Nephron progenitor cell (in vitro differentiated cells): ENCODE data around the gene TNFRSF18.

Source experiments
- DNase-seq: peaks from one replicate; pipeline ENCODE4 v3.0.0; 2021
- H3K27ac Mint-ChIP-seq: 2 replicates; pipeline ENCODE4 v1.8.0; 2021; ENCODE audit warnings: mild to moderate bottlenecking, moderate library complexity, mixed read lengths
- H3K27me3 Mint-ChIP-seq: 2 replicates; pipeline ENCODE4 v1.8.0; 2021; ENCODE audit warnings: mild to moderate bottlenecking, low read depth, mixed read lengths; ENCODE audit not compliant: poor library complexity
- H3K36me3 Mint-ChIP-seq: 2 replicates; pipeline ENCODE4 v1.8.0; 2021; ENCODE audit warnings: low read depth, mixed read lengths
- H3K4me1 Mint-ChIP-seq: 2 replicates; pipeline ENCODE4 v1.8.0; 2021; ENCODE audit warnings: mixed read lengths
- H3K4me3 Mint-ChIP-seq: 2 replicates; pipeline ENCODE4 v1.8.0; 2021; ENCODE audit warnings: mild to moderate bottlenecking, moderate library complexity, mixed read lengths
- H3K9me3 Mint-ChIP-seq: 2 replicates; pipeline ENCODE4 v1.8.0; 2021; ENCODE audit warnings: mild to moderate bottlenecking, moderate library complexity, mixed read lengths
- TF ChIP-seq, protein P1 (sequence below): fragments of 200-600 bp; sonication (generic); IDR thresholded peaks from 2 replicates; pipeline ENCODE4 v1.5.0; 2021; ENCODE audit warnings: antibody characterized with exemption

Gene TNFRSF18

DNA sequence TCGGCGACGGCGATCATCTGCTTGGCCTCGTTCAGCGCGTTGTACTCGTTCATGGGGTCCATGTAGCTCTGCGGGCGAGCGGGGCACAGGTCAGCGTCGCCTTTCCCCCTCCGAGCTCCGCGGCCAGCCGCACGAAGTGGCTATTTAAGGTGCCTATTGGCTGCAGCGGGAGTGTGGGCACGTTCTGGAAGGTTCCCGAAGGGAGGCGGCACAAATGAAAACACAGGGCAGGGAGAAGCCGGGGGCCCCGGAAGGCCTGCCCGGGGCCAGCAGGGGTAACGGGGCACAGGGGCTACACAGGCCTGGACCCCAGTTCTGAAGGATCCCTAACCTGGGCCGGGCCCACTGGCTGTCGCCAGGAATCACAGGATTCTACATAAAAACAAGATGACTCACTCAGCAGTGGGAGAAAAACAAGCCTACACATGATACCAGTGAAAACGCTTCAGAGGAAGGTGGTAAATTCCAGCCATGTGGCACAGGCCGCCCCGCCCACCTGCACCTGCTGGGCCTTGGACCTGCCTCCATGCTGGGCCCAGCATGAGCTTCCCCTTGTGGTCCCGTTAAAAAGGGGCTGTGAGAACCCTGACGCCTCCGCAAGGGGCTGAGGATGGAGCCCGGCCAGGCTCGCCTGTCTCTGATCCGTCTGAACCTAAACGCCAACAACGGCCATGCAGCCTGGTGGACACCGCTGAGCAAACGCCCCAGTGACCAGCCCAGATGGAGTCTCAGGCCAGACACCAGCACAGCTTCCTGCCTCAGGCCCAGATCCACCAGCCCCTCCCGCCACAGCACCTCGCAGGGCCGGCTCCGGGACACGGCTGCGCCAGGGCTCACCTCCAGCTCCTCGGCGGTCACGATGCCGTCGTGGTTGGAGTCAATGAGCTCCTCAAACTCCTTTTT, 11.5 kb upstream of the TNFRSF18 start:
- Mint-ChIP-seq H3K27ac (no peak overlapping the region), H3K4me3 (no peak overlapping the region), H3K36me3 (peaks cover 9% of the 10 kb centered on the region), H3K9me3 (no peaks in the 10 kb centered on the region), H3K27me3 (no peaks in the 10 kb centered on the region), H3K4me1 (no peaks in the 10 kb centered on the region)
- DNase-seq = no peak
- TF ChIP-seq, protein P1, sequence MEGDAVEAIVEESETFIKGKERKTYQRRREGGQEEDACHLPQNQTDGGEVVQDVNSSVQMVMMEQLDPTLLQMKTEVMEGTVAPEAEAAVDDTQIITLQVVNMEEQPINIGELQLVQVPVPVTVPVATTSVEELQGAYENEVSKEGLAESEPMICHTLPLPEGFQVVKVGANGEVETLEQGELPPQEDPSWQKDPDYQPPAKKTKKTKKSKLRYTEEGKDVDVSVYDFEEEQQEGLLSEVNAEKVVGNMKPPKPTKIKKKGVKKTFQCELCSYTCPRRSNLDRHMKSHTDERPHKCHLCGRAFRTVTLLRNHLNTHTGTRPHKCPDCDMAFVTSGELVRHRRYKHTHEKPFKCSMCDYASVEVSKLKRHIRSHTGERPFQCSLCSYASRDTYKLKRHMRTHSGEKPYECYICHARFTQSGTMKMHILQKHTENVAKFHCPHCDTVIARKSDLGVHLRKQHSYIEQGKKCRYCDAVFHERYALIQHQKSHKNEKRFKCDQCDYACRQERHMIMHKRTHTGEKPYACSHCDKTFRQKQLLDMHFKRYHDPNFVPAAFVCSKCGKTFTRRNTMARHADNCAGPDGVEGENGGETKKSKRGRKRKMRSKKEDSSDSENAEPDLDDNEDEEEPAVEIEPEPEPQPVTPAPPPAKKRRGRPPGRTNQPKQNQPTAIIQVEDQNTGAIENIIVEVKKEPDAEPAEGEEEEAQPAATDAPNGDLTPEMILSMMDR = no peak

DNA sequence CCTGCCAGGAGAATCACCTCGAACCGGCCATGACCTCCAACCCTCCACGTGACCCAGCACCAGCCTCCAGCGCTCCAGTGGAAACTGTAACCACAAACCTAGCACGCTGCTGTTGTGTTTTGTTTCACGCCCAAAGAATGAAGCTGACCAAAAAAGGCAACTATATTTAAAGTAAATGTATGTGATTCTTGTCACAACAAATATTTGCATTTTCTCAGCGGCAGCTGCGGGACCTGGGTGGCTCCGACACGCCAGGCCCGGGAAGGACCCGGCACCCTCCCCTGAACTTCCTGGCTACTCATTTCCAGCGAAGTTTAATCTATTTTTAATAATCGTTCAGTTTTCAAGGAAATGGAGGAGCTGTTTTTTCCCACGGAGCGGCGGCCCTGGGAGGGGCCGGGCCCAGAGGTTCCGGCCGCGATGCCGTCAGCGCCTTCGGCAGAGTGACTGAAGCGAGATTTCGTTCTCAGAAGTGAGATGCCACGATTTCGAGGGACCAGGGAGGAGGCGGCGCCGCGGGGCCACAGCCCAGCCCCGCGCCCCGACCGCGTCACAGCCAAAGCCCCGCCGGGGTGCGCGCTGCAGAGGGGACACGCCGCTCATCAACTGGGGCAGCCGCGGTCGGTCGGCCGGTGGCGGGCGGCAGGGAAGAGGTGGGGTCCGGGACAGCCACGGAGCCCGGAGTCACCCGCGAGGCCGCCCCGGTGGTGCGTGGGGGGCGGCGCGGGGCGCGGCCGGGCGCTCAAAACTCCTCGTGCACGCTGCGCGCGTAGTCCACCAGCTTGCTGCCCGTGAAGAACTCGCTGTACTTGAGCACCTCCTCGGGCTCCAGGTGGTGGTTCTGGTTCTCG, 10.6 kb upstream of the TNFRSF18 start:
- H3K27ac Mint-ChIP-seq = peak overlapping the region; percentile 81
- no peak for DNase-seq
- TF ChIP-seq, protein P1 = no peak
- H3K4me3 Mint-ChIP-seq = no peak overlapping the region
- peaks cover 6% of the 10 kb centered on the region for H3K36me3 Mint-ChIP-seq
- no peaks in the 10 kb centered on the region for H3K4me1 Mint-ChIP-seq
- H3K9me3 Mint-ChIP-seq = no peaks in the 10 kb centered on the region
- H3K27me3 Mint-ChIP-seq = no peaks in the 10 kb centered on the region

- no peaks in the 10 kb centered on the region for H3K4me1 Mint-ChIP-seq
- peak overlapping the region; percentile 81 for H3K27ac Mint-ChIP-seq
- TF ChIP-seq, protein P1 = no peak
- H3K27me3 Mint-ChIP-seq = no peaks in the 10 kb centered on the region
- H3K4me3 Mint-ChIP-seq = no peak overlapping the region
- H3K9me3 Mint-ChIP-seq = no peaks in the 10 kb centered on the region
- no peak for DNase-seq
- H3K36me3 Mint-ChIP-seq = peaks cover 6% of the 10 kb centered on the region
Measured at GRCh38 chr1:1215881-1216605, 9.7 kb upstream of the TNFRSF18 start.

DNA sequence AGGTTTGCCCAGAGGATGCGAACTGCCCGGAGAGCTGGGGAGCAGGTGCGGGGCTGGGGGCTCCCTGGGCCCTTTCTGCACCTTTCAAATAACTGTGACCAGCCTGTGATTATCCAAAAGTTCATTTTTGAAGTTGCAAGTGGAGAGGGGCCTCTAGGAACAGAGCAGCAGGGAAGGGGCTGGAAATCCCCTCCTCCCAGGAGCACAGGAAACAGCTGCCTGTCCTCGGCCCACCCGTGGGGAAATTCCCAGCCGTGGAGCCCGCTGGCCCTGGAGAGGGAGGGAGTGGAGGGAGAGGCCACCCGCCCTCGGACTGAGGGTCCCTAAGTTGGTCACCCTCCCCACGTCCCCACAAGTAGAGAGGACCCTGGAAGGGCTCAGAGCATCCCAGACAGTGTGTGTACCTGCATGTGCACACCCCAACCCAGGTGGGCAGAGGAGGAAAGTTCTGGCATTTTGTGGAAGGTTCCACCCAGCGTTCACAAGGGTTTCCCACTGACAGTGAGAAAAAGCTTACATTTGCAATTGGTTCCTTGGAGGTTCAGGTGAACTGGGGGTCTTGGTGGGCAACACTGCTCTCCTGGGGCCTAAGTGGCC, 8.8 kb upstream of the TNFRSF18 start:
- Mint-ChIP-seq H3K27ac (no peak overlapping the region), H3K4me1 (no peaks in the 10 kb centered on the region), H3K27me3 (peaks cover 2% of the 10 kb centered on the region), H3K4me3 (no peak overlapping the region), H3K9me3 (no peaks in the 10 kb centered on the region), H3K36me3 (peaks cover 6% of the 10 kb centered on the region)
- TF ChIP-seq, protein P1 = no peak
- DNase-seq = no peak

GRCh38 chr1:1213345-1214265, 7.2 kb upstream of the TNFRSF18 start, which contains the start of gene TNFRSF4:
Gene TNFRSF4, minus strand, starts transcription at chr1:1214153. Its CDS starts 26 bp downstream, at chr1:1214127.
- no peaks in the 10 kb centered on the region for H3K9me3 Mint-ChIP-seq
- no peak within 1 kb of the TSS for H3K27ac Mint-ChIP-seq
- peaks cover 3% of the 10 kb centered on the region for H3K4me1 Mint-ChIP-seq
- TF ChIP-seq, protein P1 = no peak
- no peak for DNase-seq
- no peak within 1 kb of the TSS for H3K4me3 Mint-ChIP-seq
- H3K27me3 Mint-ChIP-seq = peaks cover 3% of the 10 kb centered on the region
- H3K36me3 Mint-ChIP-seq = peaks cover 6% of the 10 kb centered on the region
